SK-N-MC (cell line): Measurements from ENCODE around the gene CHST13.

ENCODE experiments used
- DNase-seq: peaks from one replicate; pipeline ENCODE4 v3.0.0-alpha.2; 2011; ENCODE audit warnings: low read depth, low spot score
- H3K27ac ChIP-seq: fragments of 200-600 bp; sonication (generic); 2 replicates; pipeline ENCODE4 v1.5.1; 2016; ENCODE audit warnings: mixed run types
- H3K36me3 ChIP-seq: fragments of 200-600 bp; sonication (generic); 2 replicates; pipeline ENCODE4 v1.6.1; 2017; ENCODE audit warnings: antibody characterized with exemption, low read length, mixed read lengths; ENCODE audit not compliant: insufficient read depth
- H3K4me3 ChIP-seq: fragments of 200-600 bp; sonication (generic); 2 replicates; pipeline ENCODE4 v1.5.1; 2016
- H3K9ac ChIP-seq: fragments of 200-600 bp; sonication (generic); 2 replicates; pipeline ENCODE4 v1.8.0; 2017; ENCODE audit warnings: mixed run types, mixed read lengths; ENCODE audit not compliant: insufficient read length
- H3K9me3 ChIP-seq: fragments of 200-600 bp; sonication (generic); 2 replicates; pipeline ENCODE4 v1.6.1; 2017; ENCODE audit warnings: low read depth, mild to moderate bottlenecking, antibody characterized with exemption, low read length, moderate library complexity, mixed read lengths
- EZH2 ChIP-seq: fragments of 200-600 bp; sonication (generic); IDR thresholded peaks from one replicate; pipeline ENCODE4 v1.6.1; 2017; ENCODE audit warnings: antibody characterized with exemption
- FOXP2 ChIP-seq: optimal IDR thresholded peaks from 2 replicates; pipeline ENCODE3; 2011; ENCODE audit warnings: mild to moderate bottlenecking, moderate library complexity; ENCODE audit not compliant: insufficient read depth; ENCODE audit errors: extremely low read length, control extremely low read depth
- POLR2AphosphoS5 ChIP-seq: IDR thresholded peaks from 2 replicates; pipeline ENCODE4 v1.6.1; 2012; ENCODE audit warnings: mild to moderate bottlenecking, low read depth, low read length, borderline replicate concordance

CHST13 gene

DNA sequence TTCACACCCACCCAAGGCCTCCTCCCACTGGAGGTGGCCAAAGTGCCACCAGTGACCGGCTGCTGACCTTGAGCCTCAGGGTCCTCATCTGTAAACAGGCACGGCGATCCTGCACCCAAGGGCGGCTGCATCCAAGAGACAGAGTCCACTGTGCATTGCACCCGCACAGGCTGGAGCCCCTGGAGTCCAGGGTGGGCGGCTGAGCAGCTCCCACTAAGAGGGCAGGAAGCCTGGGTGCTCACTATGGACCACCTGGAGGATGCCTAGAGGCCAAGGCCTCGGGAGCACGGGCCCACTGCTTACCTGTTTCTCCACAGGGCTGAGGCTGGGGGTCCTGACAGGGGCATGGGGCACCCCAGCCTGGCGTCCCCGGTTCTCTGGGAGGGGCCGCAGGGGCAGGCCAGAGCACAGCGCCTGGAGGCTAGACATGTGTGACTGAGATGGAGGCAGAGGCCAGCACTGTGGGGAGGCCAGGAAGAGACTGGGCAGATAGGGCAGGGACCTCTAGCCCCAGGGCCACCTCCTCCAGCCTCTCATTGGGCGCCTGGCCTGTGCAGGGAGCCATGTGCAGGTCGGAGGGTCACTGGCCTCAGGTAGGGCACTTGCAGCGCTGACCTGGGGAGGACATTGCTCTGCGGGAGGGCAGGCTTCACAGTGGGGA, 6.5 kb upstream of the CHST13 start, which contains the start of gene UROC1:
UROC1 (minus strand) TSS at position 483 of the 661 bp plus-strand sequence; CDS start at position 429, 54 bp downstream.
- TF ChIP-seq EZH2: no peak
- TF ChIP-seq POLR2AphosphoS5: no peak
- no peak for DNase-seq

DNA sequence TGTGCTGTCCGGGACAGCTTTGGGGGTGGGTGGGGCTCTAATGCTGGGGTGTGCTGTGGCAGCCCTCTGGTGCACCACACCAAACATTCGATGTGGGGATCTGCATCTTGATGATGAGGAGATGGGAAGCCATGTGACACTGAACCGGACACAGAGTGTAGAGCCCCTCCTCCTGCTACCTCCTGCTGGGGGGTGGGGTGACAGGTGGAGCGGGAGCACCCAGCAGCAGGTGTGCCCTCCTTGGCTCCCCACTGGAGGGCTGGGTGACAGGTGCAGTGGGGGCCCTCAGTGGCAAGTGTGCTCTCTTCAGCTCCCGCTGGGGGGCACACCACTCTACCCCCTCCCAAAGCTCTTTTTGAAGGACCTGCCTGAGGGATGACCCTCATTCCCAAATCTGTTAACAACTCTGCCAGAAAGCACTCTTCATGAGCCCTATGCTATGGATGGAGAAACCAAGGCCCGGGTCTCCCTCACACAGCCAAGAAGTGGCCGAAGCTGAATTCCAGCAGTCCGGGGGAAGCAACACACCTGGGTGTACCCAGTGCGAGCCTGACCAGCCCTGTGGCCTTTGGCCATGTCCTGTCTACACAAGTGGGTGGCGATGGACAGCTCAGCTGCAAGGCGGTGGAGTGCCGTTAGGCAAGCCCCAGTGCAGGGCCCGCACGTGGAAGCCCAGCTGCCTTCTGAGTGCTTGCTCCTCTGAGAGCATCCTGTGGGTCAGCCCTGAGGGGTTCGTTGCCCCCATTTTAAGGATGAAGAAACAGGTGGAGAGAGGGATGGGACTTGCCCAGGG, 5.8 kb upstream of the CHST13 start:
- H3K9me3 ChIP-seq: no peaks in the 10 kb centered on the region
- no peak overlapping the region for H3K4me3 ChIP-seq
- no peak for DNase-seq
- no peak overlapping the region for H3K27ac ChIP-seq
- H3K9ac ChIP-seq: no peak overlapping the region
- TF ChIP-seq EZH2 (no peak), FOXP2 (no peak), POLR2AphosphoS5 (no peak)
- H3K36me3 ChIP-seq: no peaks in the 10 kb centered on the region

More for the DNA sequence above, 6.5 kb upstream of the CHST13 start, which contains the start of gene UROC1:
- no peak within 1 kb of the TSS for H3K4me3 ChIP-seq
- no peak within 1 kb of the TSS for H3K9ac ChIP-seq
- H3K36me3 ChIP-seq: no peaks in the 10 kb centered on the region
- H3K9me3 ChIP-seq: no peaks in the 10 kb centered on the region
- H3K27ac ChIP-seq: no peak within 1 kb of the TSS

DNA sequence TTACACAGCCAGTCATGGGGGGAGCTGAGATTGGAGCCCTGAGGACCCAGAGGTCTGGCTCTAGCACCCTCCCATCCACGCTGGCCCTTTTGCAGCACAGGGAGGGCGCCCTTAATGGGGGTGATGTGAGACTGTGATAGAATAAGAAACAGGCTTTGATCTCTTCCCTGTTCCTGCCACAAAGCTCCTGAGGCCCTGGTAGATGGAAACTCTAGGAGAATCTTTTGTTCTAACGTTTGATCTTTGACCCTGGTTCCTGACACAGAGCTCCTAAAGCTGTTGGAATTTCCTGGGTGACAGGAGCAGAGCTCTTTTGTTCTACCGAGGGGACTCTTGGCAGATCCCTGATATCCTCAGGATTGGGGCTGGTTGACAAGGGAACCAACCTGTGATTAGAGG, 5.2 kb upstream of the CHST13 start:
- Histone ChIP-seq H3K27ac (no peak overlapping the region), H3K9ac (no peak overlapping the region), H3K9me3 (no peaks in the 10 kb centered on the region), H3K4me3 (no peak overlapping the region), H3K36me3 (no peaks in the 10 kb centered on the region)
- no peak for DNase-seq
- TF ChIP-seq POLR2AphosphoS5 (no peak), EZH2 (no peak), FOXP2 (no peak)

DNA sequence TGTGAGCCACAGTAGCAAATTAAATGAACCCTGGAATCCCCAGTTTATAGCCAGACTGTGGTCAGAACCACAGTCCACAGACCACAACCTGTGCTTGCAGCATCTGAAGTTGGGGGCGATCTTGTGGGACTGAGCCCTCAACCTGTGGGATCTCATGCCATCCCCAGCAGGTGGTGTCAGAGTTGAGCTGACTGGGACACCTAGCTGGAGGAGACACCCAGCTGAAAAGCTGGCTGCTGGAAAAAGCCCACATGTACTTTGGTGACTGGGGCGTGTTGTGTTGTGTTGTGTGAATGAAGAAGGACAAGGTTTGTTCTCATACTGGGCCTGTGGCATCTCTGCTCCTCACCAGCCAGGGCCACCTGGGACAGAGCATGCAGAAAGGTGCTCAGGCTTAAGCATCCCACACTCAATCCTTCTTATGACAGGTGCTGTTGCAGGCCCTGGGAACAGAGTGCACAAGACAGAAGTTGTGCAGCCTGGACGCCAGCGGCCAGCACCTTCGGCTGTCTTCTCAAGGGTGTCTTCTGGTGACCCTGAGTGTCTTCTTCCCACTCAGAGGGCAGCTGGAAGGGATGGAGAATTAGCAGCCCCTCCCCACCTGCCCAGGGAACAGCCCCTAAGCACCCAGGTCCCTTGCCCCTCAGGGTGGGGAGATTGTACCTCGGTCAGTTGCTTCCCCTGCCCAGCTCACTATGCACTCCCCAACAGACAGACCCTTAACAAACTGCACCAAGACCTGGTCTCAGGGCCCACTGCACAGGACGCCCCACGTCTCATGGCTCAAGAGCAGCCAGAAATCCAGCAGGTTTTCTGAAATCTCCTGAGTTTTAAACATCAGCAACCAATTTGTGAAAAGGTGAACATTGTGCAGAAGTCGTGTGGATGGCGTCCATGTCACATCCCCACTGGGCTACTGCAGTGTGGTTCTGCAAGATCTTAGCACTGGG, 4.2 kb upstream of the CHST13 start:
- Histone ChIP-seq H3K4me3 (no peak overlapping the region), H3K9ac (no peak overlapping the region), H3K27ac (no peak overlapping the region), H3K9me3 (no peaks in the 10 kb centered on the region), H3K36me3 (no peaks in the 10 kb centered on the region)
- TF ChIP-seq POLR2AphosphoS5 (no peak), EZH2 (no peak), FOXP2 (no peak)
- DNase-seq: no peak

GRCh38 chr3:126521122-126521891, 2.6 kb upstream of the CHST13 start:
- no peak overlapping the region for H3K9ac ChIP-seq
- DNase-seq: no peak
- no peak overlapping the region for H3K4me3 ChIP-seq
- no peaks in the 10 kb centered on the region for H3K9me3 ChIP-seq
- H3K36me3 ChIP-seq: no peaks in the 10 kb centered on the region
- TF ChIP-seq EZH2 (no peak), FOXP2 (no peak), POLR2AphosphoS5 (no peak)
- H3K27ac ChIP-seq: no peak overlapping the region

DNA sequence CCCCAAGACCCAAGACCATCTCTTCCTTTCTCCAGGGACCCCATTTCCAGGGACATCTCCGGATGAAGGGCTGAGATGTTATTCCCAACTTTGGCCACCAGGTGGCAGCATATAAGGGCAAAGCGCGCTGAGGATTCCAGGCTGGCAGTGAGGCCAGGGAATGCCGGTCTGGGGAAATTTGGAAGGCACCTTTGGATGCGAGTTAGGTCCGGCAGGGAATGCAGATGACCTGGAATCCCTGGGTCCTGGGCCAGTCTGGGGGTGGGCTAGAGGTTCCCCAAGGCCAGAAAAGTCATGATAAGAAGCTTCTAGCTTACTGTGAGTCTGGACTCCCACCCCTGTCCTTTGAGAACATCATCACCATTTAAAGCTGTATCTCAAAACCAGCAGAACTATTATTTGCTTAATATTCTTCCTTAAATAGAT, 1.6 kb upstream of the CHST13 start:
- H3K4me3 ChIP-seq: no peak overlapping the region
- DNase-seq: no peak
- TF ChIP-seq POLR2AphosphoS5 (no peak), FOXP2 (no peak), EZH2 (no peak)
- no peaks in the 10 kb centered on the region for H3K9me3 ChIP-seq
- no peak overlapping the region for H3K27ac ChIP-seq
- no peak overlapping the region for H3K9ac ChIP-seq
- H3K36me3 ChIP-seq: no peaks in the 10 kb centered on the region

- Histone ChIP-seq H3K9ac (peak overlapping the region; percentile 21), H3K9me3 (no peaks in the 10 kb centered on the region)
These were observed 554 bp downstream of the CHST13 start for GRCh38 chr3:126524429-126524988.

More at GRCh38 chr3:126524429-126524988, 554 bp downstream of the CHST13 start:
- H3K27ac ChIP-seq: no peak overlapping the region
- TF ChIP-seq POLR2AphosphoS5 (no peak), EZH2 (no peak), FOXP2 (no peak)
- no peaks in the 10 kb centered on the region for H3K36me3 ChIP-seq
- H3K4me3 ChIP-seq: peak overlapping the region; percentile 78
- DNase-seq: no peak
